HG02798 (cell line): ENCODE measurements around the gene NLRX1.
A peak's percentile ranks its signal among the peaks of the same experiment; 100 is the strongest.
"Not testable (repeated sequence)": the region's sequence is repeated elsewhere in the genome, so short reads cannot be mapped to it uniquely, and the experiment has no call there.

ENCODE experiments used
- ATAC-seq: cut with Tn5 transposase; IDR thresholded peaks from one replicate; pipeline ENCODE4 v1.9.1; 2021; ENCODE audit warnings: mild to moderate bottlenecking; ENCODE audit not compliant: unreplicated experiment, poor library complexity

NLRX1 gene

DNA sequence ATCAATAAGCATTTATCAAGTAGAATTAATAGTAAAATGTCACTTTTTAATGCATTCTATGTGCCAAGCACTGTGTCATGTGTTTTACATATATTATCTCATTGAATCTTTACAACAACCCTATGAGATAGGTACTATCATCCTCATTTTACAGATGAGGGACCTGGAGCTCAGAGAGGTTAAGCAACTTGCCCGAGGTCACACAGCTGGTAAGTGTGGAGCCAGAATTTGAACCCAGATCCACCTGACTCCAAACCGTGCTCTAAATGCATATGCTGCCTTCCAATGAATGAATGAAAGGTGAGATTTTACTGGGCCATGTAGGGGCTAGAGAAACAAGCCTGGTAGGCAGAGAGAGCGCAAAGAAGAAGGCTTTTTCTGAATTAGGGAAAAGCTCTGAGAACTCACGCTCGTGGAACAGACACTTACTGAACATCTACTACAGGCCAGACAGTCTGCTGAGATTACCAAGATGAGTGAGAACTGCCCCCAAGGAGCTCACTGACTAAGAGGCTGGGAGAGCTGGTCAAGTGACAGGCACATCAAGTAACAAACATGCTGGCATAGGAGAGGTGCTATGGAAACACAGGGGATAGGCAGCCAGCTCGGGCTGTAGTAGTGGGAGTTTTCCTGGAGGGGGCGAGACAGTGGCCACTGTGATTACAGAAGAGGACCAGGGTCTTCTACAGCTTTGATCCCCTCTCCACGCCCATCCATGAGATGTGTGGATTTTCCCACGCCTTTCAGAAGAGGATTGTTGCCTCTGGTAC is 15.3 kb upstream of the NLRX1 start:
- ATAC-seq = no peak

DNA sequence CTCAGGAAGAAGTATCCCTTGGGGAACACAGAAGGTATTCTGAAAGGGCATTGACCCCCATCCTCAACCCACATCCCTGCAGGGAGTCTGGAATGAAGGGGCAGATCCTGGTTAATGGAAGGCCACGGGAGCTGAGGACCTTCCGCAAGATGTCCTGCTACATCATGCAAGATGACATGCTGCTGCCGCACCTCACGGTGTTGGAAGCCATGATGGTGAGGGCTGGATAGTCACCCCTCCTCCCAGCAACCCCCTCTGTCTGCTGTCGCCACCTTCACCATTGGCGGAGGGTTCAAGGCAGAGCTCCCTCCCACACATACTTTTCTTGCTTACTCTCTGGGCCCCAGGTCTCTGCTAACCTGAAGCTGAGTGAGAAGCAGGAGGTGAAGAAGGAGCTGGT is 14.3 kb upstream of the NLRX1 start:
- no peak for ATAC-seq

GRCh38 chr11:119155733-119156492 is 12.6 kb upstream of the NLRX1 start:
- no peak for ATAC-seq

DNA sequence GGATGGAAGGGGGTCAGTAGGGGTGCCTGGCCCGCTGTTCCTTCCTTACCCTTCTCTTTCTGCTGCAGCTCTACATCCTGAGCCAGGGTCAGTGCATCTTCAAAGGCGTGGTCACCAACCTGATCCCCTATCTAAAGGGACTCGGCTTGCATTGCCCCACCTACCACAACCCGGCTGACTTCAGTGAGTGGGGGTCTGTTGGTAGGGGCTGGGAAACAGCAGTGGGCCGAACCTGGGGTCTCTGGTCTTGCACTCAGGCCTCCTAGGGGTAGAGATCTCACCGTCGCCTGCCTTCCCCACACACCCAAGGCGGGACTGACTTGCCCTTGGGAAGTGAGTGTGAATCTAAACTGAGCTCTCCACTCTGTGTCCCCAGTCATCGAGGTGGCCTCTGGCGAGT is 12.0 kb upstream of the NLRX1 start:
- ATAC-seq = no peak

- ATAC-seq = no peak
These were observed 11.5 kb upstream of the NLRX1 start for GRCh38 chr11:119157063-119157462.

DNA sequence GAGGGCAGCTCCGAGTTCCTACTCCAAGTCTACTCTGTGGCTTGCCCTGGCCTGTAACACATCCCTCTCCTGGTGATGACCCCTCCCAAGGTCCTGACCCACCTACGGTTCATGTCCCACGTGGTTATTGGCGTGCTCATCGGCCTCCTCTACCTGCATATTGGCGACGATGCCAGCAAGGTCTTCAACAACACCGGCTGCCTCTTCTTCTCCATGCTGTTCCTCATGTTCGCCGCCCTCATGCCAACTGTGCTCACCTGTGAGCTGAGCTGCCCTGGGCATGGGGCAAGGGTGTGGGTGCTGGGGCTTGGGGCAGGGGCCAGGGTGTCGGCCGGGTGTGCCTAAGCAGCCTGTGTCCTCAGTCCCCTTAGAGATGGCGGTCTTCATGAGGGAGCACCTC is 10.1 kb upstream of the NLRX1 start:
- ATAC-seq = no peak

GRCh38 chr11:119160151-119160550 is 8.4 kb upstream of the NLRX1 start:
- ATAC-seq = no peak

DNA sequence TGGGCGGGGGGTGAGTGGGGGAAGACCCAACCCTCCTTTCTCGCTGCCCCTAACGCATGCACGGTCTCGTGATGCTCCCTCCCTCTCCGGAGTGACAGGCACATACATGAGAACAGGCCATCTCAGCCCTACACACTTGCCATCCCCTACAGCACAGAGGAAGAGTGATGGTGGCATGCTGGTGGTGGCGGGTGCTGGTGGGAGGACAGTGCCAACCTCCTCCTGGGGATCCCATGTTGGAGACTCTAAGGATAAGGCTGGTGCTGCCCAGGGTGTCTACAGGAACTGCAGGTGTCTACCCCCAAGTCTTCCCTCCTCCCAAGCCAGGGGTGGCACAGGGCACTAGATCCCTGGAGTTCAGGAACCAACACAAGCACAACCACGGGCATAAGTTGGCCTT is 6.7 kb upstream of the NLRX1 start:
- ATAC-seq = no peak

DNA sequence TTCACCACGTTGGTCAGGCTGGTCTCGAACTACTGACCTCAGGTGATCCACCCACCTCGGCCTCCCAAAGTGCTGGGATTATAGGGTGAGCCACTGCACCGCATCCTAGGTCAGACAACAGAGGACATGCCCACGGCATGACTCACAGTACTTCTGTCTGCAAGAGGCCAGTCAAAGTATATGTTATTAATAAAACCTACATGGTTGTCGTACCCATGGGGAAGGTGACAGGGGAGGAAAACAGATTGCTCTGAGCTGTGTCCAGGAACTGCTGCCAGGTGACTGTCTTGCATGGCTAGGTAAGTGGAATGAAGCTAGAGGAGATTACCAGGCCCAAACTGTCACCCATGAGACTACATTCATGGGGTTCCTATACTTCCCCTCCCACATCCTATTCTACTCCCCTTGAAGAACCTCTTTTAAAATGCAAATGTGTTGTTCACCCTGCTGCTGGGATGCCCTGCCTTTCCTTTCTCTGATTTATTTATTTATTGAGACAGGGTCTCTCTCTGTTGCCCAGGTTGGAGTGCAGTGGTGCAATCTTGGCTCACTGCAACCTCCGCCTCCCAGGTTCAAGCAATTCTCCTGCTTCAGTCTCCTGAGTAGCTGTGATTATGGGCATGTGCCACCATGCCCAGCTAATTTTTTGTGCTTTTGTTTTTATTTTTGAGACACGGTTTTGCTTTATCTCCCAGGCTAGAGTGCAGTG is 2.0 kb upstream of the NLRX1 start:
- ATAC-seq = no peak

- not testable (repeated sequence) for ATAC-seq
These were observed 1.5 kb upstream of the NLRX1 start for GRCh38 chr11:119167077-119167458.

GRCh38 chr11:119167933-119168332 is 592 bp upstream of the NLRX1 start:
- ATAC-seq = no peak

DNA sequence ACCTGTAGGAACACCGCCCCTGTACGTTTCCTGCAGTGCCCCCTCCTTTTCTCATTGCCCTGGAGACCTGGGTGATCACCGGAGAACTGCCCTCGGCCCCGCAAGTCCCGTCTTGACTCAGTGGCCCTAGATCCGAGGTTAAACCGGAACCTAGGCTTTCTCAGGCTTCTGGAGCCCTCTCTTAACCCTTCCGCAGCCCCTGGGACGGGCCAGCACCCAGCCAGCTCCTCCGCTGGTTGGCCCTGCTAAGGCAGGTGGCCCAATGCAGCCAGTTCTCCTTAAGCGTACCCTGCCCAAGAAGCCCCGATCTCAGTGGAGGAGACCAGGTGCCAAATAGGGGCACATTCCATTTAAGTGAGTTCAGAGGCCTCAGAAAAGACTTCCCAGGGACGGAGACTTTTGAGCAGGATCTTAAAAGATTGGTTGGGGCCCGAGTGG is 776 bp downstream of the NLRX1 start:
- ATAC-seq = peak; percentile 18

GRCh38 chr11:119172513-119172912 is 4.0 kb downstream of the NLRX1 start:
- no peak for ATAC-seq

DNA sequence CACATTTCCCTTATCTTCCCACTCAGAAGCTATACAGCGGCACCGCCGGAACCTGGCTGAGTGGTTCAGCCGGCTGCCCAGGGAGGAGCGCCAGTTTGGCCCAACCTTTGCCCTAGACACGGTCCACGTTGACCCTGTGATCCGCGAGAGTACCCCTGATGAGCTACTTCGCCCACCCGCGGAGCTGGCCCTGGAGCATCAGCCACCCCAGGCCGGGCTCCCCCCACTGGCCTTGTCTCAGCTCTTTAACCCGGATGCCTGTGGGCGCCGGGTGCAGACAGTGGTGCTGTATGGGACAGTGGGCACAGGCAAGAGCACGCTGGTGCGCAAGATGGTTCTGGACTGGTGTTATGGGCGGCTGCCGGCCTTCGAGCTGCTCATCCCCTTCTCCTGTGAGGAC is 4.9 kb downstream of the NLRX1 start:
- ATAC-seq = no peak

- no peak for ATAC-seq
These were observed 7.1 kb downstream of the NLRX1 start for GRCh38 chr11:119175493-119176077.

DNA sequence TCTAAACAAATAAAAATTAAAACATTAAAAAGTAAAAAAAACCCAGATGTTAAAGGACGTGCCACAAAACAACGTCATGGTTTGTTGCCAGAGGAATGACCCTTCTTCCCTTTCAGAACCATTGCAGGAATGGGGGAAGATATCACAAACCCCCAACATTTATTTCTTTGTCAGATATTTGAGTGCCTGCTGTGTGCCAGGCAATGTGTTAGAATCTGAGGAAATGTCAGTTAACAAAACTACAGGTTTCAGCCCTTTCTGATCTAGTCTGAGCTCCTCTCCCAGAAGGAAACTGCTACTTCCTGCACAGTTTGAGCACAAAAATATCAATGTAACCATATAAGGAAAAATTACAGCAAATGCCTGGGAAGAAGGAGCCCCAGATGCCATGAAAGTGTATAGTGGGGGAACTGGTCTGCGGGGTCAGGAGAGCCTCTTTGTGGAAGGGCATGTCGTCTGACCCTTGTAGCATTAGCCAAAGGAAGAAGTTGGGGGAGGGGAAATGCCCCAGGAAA is 9.7 kb downstream of the NLRX1 start:
- no peak for ATAC-seq

DNA sequence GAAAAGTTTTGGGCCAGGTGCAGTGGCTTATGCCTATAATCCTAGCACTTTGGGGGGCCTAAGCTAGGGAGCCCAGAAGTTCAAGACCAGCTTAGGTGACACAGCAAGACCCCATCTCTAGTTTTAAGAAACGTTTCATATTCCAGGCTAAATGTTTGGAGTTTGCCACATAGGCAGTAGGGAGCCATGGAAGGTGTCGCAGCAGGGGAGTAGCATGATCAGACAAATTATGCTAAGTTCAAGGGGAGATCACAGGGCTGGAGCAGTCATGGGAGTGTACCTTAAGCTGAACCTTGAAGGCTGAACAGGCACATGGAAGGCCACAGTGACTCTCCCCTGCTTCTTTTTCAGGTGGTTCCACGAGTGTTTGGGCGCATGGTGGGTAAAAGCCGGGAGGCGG is 10.8 kb downstream of the NLRX1 start:
- ATAC-seq = no peak

- ATAC-seq = no peak
These were observed 11.5 kb downstream of the NLRX1 start for GRCh38 chr11:119179983-119180382.

DNA sequence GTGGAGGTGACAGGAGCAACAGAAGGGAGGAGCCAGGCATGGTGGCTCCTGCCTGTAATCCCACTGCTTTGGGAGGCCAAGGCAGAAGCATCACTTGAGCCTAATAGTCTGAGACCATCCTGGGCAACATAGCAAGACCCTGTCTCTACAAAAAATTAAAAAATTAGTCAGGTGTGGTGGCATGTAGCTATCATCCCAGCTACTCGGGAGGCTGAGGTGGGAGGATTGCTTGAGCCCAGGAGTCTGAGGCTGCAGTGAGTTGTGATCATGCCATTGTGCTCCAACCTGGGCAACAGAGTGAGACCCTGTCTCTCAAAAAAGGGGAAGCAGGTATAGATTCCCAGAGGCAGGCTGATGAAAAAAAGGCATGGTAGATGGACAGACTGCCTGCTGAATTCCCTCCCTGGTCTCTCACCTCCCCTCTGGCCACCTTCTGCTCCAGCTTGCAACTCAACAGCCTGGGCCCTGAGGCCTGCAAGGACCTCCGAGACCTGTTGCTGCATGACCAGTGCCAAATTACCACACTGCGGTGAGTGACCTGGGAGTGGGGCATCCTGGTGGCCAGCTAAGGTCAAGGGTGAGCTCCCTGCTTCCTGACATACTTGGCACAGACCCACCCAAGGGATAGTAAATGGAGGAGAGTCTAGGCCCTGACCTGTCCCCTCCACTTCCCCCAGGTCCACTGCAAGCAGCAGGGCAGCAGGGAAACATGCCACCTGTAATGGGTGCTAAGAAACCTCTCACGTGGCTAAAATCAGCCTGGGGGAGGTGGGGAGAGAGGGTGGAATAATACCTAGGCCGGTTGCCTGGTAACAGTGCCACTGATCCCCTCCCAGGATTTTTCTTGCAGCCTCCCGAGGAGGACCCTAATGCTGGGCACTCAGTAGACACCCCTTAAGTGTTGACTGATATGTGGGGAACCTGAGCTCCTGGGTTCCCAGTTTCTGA is 12.5 kb downstream of the NLRX1 start:
- ATAC-seq = no peak
